ENCODE data around the gene YPEL5. TPM values are rescaled to one million over a fixed set of nuclear protein-coding genes. Genes with fewer than 3 reads are reported as not detected.
"Not testable (repeated sequence)": the region's sequence is repeated elsewhere in the genome, so short reads cannot be mapped to it uniquely, and the experiment has no call there.

Gene YPEL5
- total and polyA plus RNA-seq, 4 donors: 91.8 to 122 (median 104) TPM

- Histone ChIP-seq H3K4me1 (ENCODE audit: control insufficient read depth in 1 of 2, insufficient read depth in 2 of 2, low read length in 2 of 2) (no peaks in the 10 kb centered on the region), H3K4me3 (ENCODE audit: low read length in 2 of 2) (no peak overlapping the region), H3K27ac (ENCODE audit: low read depth in 1 of 2, low read length in 2 of 2) (no peak overlapping the region), H3K36me3 (ENCODE audit: control insufficient read depth in 1 of 2, insufficient read depth in 2 of 2, low read length in 1 of 2) (no peaks in the 10 kb centered on the region), H3K27me3 (ENCODE audit: control insufficient read depth in 1 of 2, insufficient read depth in 2 of 2, low read length in 1 of 2) (no peaks in the 10 kb centered on the region), H3K9me3 (ENCODE audit: control insufficient read depth, low read length) (no peaks in the 10 kb centered on the region)
- intact Hi-C loops (cut with DNase I): no loop called here
- DNase-seq (no peak), ATAC-seq (ENCODE audit: low FRiP score) (no peak)
- WGBS, 2 donors: 81 to 87% methylated on average over 8 to 9 of the region's 9 CpGs
Observed at GRCh38 chr2:30127016-30127893, 19.6 kb upstream of the YPEL5 start.

DNA sequence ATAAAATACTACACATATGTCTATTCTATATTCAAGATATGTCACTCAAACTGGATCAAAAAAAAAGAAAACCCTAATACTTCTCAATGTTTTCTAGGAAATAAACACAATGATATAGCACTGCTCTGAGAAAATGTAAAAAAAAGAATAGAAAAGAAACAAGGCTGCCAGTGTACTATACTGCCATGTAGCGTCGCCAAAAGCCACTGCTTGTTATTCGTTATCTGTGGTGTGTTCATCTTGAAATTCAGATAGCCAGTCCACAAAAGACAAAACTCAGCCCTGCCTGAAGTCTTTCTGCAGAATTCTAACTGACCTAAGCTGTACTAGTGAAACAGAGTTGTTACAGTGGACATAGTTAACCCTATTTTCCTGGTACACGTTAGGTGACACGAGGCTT is 12.2 kb upstream of the YPEL5 start:
- whole genome bisulfite sequencing, 2 donors: 69 to 71% methylated on average over 5 of the region's 5 CpGs
- Histone ChIP-seq H3K36me3 (ENCODE audit: control insufficient read depth in 1 of 2, insufficient read depth in 2 of 2, low read length in 1 of 2) (no peaks in the 10 kb centered on the region), H3K27me3 (ENCODE audit: control insufficient read depth in 1 of 2, insufficient read depth in 2 of 2, low read length in 1 of 2) (peaks cover 0 to 1% of the 10 kb centered on the region in 2 donors), H3K4me3 (ENCODE audit: low read length in 2 of 2) (no peak overlapping the region), H3K27ac (ENCODE audit: low read depth in 1 of 2, low read length in 2 of 2) (no peak overlapping the region), H3K9me3 (ENCODE audit: control insufficient read depth, low read length) (no peaks in the 10 kb centered on the region), H3K4me1 (ENCODE audit: control insufficient read depth in 1 of 2, insufficient read depth in 2 of 2, low read length in 2 of 2) (no peaks in the 10 kb centered on the region)
- no peak for DNase-seq
- no peak for ATAC-seq (ENCODE audit: low FRiP score)
- intact Hi-C loops (cut with DNase I): no loop called here

GRCh38 chr2:30135541-30135940 is 11.3 kb upstream of the YPEL5 start:
- no peak for DNase-seq
- Histone ChIP-seq H3K9me3 (ENCODE audit: control insufficient read depth, low read length) (no peaks in the 10 kb centered on the region), H3K36me3 (ENCODE audit: control insufficient read depth in 1 of 2, insufficient read depth in 2 of 2, low read length in 1 of 2) (no peaks in the 10 kb centered on the region), H3K27me3 (ENCODE audit: control insufficient read depth in 1 of 2, insufficient read depth in 2 of 2, low read length in 1 of 2) (peaks cover 0 to 1% of the 10 kb centered on the region in 2 donors), H3K4me1 (ENCODE audit: control insufficient read depth in 1 of 2, insufficient read depth in 2 of 2, low read length in 2 of 2) (no peaks in the 10 kb centered on the region), H3K4me3 (ENCODE audit: low read length in 2 of 2) (no peak overlapping the region), H3K27ac (ENCODE audit: low read depth in 1 of 2, low read length in 2 of 2) (no peak overlapping the region)
- intact Hi-C loops (cut with DNase I): no loop called here
- no peak for ATAC-seq (ENCODE audit: low FRiP score)
- 70 to 71% methylated on average over 3 of the region's 3 CpGs for WGBS, 2 donors

- Histone ChIP-seq H3K27me3 (ENCODE audit: control insufficient read depth in 1 of 2, insufficient read depth in 2 of 2, low read length in 1 of 2) (peaks cover 0 to 3% of the 10 kb centered on the region in 2 donors), H3K9me3 (ENCODE audit: control insufficient read depth, low read length) (no peaks in the 10 kb centered on the region), H3K4me3 (ENCODE audit: low read length in 2 of 2) (no peak overlapping the region), H3K36me3 (ENCODE audit: control insufficient read depth in 1 of 2, insufficient read depth in 2 of 2, low read length in 1 of 2) (no peaks in the 10 kb centered on the region), H3K27ac (ENCODE audit: low read depth in 1 of 2, low read length in 2 of 2) (no peak overlapping the region), H3K4me1 (ENCODE audit: control insufficient read depth in 1 of 2, insufficient read depth in 2 of 2, low read length in 2 of 2) (no peaks in the 10 kb centered on the region)
- no peak for DNase-seq
- ATAC-seq (ENCODE audit: low FRiP score): no peak
- WGBS, 2 donors: 54 to 58% methylated on average over 10 of the region's 10 CpGs
- intact Hi-C loops (cut with DNase I): no loop called here
Observed at GRCh38 chr2:30136764-30137444, 9.9 kb upstream of the YPEL5 start.

- H3K36me3 ChIP-seq (ENCODE audit: control insufficient read depth in 1 of 2, insufficient read depth in 2 of 2, low read length in 1 of 2): no peaks in the 10 kb centered on the region
- no peaks in the 10 kb centered on the region for H3K9me3 ChIP-seq (ENCODE audit: control insufficient read depth, low read length)
- H3K27me3 ChIP-seq (ENCODE audit: control insufficient read depth in 1 of 2, insufficient read depth in 2 of 2, low read length in 1 of 2): peaks cover 0 to 3% of the 10 kb centered on the region in 2 donors
- ATAC-seq (ENCODE audit: low FRiP score) (no peak), DNase-seq (no peak)
- no peak overlapping the region for H3K4me3 ChIP-seq (ENCODE audit: low read length in 2 of 2)
- intact Hi-C loops (cut with DNase I): no loop called here
- H3K4me1 ChIP-seq (ENCODE audit: control insufficient read depth in 1 of 2, insufficient read depth in 2 of 2, low read length in 2 of 2): no peaks in the 10 kb centered on the region
- no peak overlapping the region for H3K27ac ChIP-seq (ENCODE audit: low read depth in 1 of 2, low read length in 2 of 2)
- WGBS, 2 donors: 68 to 70% methylated on average over 6 of the region's 6 CpGs
Observed at GRCh38 chr2:30139131-30139870, 7.5 kb upstream of the YPEL5 start.

DNA sequence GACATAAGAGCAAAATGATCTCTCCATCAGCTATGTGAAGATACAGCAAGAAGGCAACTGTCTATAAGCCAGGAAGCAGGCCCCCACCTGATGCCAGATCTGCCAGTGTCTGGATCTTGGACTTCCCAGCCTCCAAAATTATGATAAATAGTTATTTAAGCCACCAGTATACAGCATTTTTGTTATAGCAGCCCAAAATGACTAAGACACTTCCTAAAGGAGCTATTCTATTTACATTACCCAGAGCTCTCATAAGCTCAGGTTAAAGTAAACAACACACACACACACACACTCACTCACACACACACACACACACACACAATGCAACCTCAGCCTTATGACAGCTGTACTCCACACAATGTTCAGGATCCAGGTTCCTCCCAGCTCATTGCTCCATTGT is 5.7 kb upstream of the YPEL5 start:
- no peak for DNase-seq
- no peaks in the 10 kb centered on the region for H3K4me1 ChIP-seq (ENCODE audit: control insufficient read depth in 1 of 2, insufficient read depth in 2 of 2, low read length in 2 of 2)
- H3K4me3 ChIP-seq (ENCODE audit: low read length in 2 of 2): no peak overlapping the region
- no peak overlapping the region for H3K27ac ChIP-seq (ENCODE audit: low read depth in 1 of 2, low read length in 2 of 2)
- no peaks in the 10 kb centered on the region for H3K36me3 ChIP-seq (ENCODE audit: control insufficient read depth in 1 of 2, insufficient read depth in 2 of 2, low read length in 1 of 2)
- intact Hi-C loops (cut with DNase I): no loop called here
- no peaks in the 10 kb centered on the region for H3K9me3 ChIP-seq (ENCODE audit: control insufficient read depth, low read length)
- H3K27me3 ChIP-seq (ENCODE audit: control insufficient read depth in 1 of 2, insufficient read depth in 2 of 2, low read length in 1 of 2): peaks cover 0 to 3% of the 10 kb centered on the region in 2 donors
- ATAC-seq (ENCODE audit: low FRiP score): no peak

DNA sequence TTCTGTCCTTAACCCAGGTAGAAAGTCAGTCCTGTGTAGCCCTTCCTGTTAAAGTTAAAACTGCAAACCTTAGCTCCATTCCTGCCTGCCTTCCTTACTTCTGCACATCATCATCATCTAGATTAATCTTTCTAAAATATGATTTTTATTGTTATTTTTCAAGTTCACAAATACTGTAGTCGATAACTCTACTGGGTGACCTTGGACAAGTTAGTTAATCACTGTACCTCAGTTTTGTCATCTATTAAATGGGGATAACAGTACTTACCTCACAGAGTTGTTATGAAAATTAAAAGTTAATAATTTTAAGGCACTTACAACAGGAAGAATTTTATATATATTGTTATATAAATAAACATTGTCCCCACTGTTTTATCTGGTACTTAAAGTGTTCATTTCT is 2.5 kb upstream of the YPEL5 start:
- peaks cover 0 to 2% of the 10 kb centered on the region in 2 donors for H3K4me1 ChIP-seq (ENCODE audit: control insufficient read depth in 1 of 2, insufficient read depth in 2 of 2, low read length in 2 of 2)
- DNase-seq (no peak), ATAC-seq (ENCODE audit: low FRiP score) (no peak)
- intact Hi-C loops (cut with DNase I): no loop called here
- no peak overlapping the region for H3K4me3 ChIP-seq (ENCODE audit: low read length in 2 of 2)
- H3K27ac ChIP-seq (ENCODE audit: low read depth in 1 of 2, low read length in 2 of 2): no peak overlapping the region
- WGBS, 2 donors: 84 to 86% methylated on average over 1 of the region's 1 CpG
- H3K9me3 ChIP-seq (ENCODE audit: control insufficient read depth, low read length): no peaks in the 10 kb centered on the region
- peaks cover 0 to 2% of the 10 kb centered on the region in 2 donors for H3K27me3 ChIP-seq (ENCODE audit: control insufficient read depth in 1 of 2, insufficient read depth in 2 of 2, low read length in 1 of 2)
- no peaks in the 10 kb centered on the region for H3K36me3 ChIP-seq (ENCODE audit: control insufficient read depth in 1 of 2, insufficient read depth in 2 of 2, low read length in 1 of 2)

- H3K4me1 ChIP-seq (ENCODE audit: control insufficient read depth in 1 of 2, insufficient read depth in 2 of 2, low read length in 2 of 2); ATAC-seq (ENCODE audit: low FRiP score); H3K9me3 ChIP-seq (ENCODE audit: control insufficient read depth, low read length); H3K36me3 ChIP-seq (ENCODE audit: control insufficient read depth in 1 of 2, insufficient read depth in 2 of 2, low read length in 1 of 2); H3K27ac ChIP-seq (ENCODE audit: low read depth in 1 of 2, low read length in 2 of 2); H3K4me3 ChIP-seq (ENCODE audit: low read length in 2 of 2); DNase-seq; H3K27me3 ChIP-seq (ENCODE audit: control insufficient read depth in 1 of 2, insufficient read depth in 2 of 2, low read length in 1 of 2); intact Hi-C loops (cut with DNase I): not testable (repeated sequence)
- 95 to 99% methylated on average over 3 of the region's 3 CpGs for WGBS, 2 donors
Observed at GRCh38 chr2:30144951-30145350, 1.9 kb upstream of the YPEL5 start.

All from aorta (tissue), 5 donors.